Endometrial microvascular endothelial cells (primary cell): ENCODE results near the gene CORO2B. TPM values are rescaled to one million over a fixed set of nuclear protein-coding genes. Genes with fewer than 3 reads are reported as not detected.
"Not testable (repeated sequence)": the region's sequence is repeated elsewhere in the genome, so short reads cannot be mapped to it uniquely, and the experiment has no call there.

Experiments used
- in situ Hi-C: cut with HindIII; loops from 2 replicates; pipeline ENCODE4 v1.10.0; 2017; ENCODE audit warnings: low sequenced_read_pairs, low pct_unique_long_range_greater_than_20kb; ENCODE audit errors: inconsistent ontology term
- total RNA-seq: library from RNA; depleted of rRNA; stranded (reverse); fragments of >200 nt; gene quantifications from one replicate; pipeline ENCODE4 v1.2.3, GENCODE V29; 2015; ENCODE audit errors: inconsistent ontology term

The CORO2B gene
- total RNA-seq, 1 donor from 2014 or later, result 4.0 TPM

GRCh38 chr15:68601206-68602197, 22.7 kb downstream of the CORO2B start:
- in situ Hi-C loops, result no loop called here

DNA sequence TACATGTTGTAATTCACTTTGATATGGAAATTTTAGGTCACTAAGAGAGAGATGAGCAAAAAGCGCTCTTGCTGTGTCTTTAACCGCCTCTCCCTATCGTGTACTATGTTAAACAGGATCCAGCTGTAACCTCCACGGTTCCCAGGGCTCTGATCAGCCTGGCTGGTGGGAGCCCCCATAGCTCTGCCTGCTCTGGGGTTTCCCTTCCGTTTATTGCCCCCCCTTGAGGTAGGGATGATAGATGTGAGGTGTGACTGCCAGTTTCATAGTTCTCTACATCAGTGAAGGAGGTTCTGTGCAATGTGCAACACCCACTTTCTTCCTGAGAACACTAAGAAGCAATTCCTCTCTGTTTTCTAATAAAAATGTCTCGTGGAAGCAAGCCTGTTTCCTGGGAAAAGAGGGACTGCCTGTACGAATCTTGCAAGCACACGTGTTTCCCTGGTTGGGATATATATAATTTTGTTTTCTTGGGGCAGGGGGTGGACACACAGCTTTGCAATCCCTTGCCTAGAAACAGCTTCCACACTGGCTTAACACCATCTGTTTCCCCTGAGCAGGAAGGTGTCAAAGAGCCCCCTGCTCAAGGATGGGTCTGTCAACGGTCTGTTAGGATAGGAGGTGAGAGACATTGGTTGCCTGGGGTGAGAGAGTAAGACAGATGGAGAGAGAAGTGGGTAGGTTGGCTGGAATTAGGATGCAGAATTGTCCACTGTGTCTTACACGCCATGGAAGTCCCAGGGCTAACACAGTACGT, 23.8 kb downstream of the CORO2B start:
- in situ Hi-C loops, result no loop called here

DNA sequence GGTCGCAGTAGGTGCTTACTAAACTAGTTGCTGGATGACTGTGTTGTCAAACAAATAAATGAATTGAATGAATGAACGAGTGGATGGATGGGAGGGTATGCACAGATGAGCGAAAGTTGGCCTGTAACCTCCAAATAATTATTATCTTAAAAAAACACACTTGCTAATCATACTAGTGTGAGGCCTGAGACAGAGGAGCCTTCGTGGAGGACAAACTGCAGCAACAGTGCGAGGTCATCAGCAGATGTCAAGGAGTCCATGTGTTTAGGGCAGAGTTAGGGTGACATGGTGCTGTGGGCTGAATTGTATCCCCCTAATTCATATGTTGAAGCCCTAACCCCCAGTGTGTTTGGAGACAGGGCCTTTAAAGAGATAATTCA, 24.4 kb downstream of the CORO2B start:
- in situ Hi-C loops, result no loop called here

DNA sequence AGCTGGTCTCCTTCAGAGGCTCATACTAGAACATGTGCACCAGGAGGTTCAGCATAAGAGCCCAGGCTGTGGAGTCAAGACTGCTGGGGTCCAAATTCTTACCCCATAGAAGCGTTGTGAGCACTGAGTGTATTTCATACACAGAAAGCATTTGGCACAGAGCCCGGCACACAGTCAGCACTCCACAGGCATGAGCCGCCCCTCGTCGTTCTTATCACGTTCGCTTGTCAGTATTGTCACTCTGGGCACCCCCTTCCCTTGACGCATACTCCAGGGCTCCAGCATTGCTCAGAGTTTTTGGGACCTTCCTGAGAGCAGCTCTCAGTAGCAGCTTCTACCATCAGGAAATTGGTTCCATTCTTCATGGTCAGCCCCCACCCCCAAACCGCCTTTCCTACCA, 25.2 kb downstream of the CORO2B start:
- in situ Hi-C loops, result no loop called here

GRCh38 chr15:68604840-68605478, 26.2 kb downstream of the CORO2B start:
- in situ Hi-C loops, result not testable (repeated sequence)

- in situ Hi-C loops, result no loop called here
Measured at GRCh38 chr15:68606375-68606774, 27.6 kb downstream of the CORO2B start.

GRCh38 chr15:68608206-68608843, 29.5 kb downstream of the CORO2B start:
- in situ Hi-C loops, result no loop called here

DNA sequence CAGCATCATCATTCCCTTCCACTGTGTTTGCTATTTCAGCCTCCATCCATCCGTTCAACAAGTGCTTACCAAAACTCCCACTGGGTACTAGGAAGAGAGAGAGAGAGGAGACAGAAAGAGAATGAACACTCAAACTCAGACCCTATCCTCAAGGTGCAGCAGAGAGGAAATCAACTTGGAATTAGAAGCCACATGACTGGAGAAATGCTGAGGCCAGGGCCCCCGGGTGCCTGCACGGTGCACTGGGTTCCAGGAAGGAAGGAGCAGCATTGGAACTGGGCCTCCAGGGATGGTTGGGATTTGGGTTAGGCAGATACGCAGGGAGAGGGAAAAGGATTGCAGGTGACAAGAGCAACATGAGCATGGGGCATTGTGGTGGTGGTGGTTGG, 30.0 kb downstream of the CORO2B start:
- in situ Hi-C loops, result no loop called here

DNA sequence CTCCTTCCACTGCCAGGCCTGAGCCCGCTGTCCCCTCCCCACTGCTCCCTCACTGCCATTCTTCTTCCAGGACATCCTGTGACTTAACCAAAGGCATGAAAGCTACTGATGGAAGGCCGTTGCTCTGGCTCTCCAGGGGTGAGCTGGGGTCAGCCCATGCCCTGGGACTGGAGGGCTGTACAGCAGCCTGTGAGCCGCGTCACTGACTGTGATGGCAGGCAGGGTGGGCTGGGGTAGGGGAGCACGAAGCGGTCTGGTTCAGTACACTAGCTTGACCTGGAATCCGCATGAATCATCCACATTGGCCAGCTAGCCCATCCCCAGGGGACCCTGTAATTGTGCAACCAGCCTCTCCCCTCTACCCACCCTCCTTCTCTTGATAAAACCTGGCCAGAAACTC, 30.8 kb downstream of the CORO2B start:
- in situ Hi-C loops, result no loop called here

GRCh38 chr15:68610825-68611224, 32.0 kb downstream of the CORO2B start:
- in situ Hi-C loops, result no loop called here

DNA sequence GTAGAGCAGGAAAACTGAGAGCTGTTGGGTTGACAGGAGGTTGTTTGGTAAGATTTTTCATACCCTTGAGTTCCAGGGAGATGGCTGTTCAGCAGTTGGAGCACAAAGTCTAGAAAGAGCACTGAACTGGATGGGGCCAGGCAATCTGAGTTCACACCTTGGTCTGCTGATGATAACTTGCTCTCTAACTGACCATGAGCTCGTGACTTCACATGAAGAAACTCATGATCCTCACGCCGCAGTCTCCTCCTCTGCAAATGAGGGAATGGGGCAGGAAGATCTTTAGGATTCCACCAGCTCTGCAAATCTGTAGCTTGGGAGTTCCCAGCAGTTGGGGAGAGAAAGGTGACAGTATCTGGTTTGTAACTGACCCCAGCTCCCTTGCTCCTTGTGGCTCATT, 33.7 kb downstream of the CORO2B start:
- in situ Hi-C loops, result no loop called here

DNA sequence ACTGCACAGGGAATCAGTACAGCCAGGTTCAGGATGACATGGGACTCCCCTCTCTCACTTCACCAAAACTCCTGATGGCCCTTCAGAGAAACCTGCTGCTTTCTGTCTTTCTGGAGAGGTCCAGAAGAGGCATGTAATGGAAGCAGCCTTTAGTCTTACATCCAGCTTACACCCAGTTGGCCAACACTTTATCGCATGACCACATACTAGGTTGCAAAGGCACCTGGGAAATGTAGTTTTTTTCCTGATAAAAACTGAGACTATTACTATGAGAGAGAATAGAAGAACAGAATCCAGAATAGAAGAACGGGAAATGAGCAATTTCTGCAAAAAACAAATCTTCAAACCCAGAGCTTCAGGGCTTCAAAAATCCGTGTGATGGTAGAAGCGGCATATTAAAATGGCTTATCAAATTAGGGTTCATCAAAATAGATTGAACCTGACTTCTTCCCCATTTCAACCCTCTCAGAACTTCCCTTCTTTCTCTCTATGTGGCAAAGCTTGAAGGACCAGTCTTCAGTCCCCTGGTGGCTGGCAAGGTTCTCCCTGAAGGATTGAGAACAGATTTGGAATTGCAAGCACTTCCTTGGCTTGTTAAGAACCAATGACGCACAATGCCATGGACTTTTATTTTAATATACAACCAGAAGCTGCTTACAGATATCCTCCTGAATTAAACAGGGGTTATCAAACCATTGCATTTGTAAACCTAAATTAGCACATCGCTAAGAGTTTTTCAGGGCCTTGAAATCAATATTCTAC, 34.4 kb downstream of the CORO2B start:
- in situ Hi-C loops, result no loop called here

DNA sequence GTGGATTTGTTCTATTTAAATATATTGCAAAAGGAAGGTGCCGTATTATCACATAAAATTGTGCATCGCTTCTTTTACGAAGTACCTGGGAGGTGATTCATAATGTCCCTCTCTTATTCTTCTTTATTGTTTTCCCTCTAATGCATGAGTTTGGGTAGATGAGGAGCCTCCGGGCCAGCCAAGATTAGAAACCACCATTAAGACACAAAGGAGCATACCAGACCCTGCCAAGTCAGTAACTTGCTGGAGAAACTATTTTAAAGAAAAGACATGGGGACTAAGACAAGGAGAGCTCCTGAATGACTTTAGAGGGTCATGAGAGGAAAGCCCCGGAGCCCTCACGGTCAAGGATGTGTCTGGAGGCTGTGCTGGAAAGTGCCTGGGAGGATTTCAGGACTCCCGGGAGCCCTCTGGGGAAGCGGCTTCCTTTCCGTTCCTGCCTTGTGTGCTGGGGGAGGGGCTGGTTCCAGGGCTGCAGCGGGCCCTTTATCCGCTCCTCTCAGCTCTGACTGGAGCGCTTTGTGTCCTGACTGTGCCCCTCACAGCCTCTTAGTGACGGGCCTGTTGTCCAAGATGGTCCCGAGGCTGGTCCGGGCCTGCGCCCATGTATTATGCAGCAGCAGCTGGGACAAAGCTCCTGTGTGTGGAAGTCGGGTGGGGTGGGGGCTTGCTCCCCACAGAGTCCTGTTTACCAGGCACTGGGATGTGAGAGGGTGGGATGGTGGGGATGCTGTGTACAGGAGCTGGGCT, 35.7 kb downstream of the CORO2B start:
- in situ Hi-C loops, result no loop called here

DNA sequence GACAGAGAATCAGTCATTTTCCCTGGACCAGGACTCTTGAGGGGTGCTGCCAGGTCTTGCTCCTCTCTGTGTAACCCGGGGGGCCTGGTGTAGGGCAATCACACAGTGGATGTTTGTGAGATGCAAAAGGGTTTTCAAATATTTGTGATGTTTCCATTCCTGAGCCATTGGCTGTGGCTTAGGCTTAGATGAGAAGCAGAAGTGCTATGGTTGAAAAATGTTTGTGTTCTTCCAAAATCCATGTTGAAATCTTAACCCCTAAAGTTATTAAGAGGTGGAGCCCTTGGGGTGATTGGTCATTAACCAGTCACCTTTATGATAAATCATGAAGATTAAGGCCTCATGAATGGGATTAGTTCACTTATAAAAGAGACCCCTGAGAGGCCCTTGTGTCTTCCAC, 36.5 kb downstream of the CORO2B start:
- in situ Hi-C loops, result no loop called here

DNA sequence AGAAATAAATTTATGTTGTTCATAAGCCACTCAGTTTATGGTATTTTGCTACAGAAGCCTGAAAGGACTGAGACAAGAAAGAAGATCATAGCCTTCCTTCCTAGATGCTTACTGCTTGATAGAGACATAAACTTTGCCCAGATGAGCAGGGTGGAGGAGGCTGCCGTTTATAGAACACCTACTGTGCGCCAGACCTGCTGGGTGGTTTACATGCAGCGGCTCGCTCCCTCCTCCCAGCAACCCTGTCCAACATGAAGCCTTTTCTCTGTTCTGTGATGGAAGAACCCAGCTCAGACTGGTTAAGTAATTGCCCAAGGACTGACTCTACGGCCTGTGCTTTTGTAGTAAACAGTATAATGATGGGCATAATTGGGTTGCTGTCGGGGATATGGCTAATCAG, 37.0 kb downstream of the CORO2B start:
- in situ Hi-C loops, result no loop called here

- in situ Hi-C loops, result no loop called here
Measured at GRCh38 chr15:68616397-68616796, 37.6 kb downstream of the CORO2B start.

DNA sequence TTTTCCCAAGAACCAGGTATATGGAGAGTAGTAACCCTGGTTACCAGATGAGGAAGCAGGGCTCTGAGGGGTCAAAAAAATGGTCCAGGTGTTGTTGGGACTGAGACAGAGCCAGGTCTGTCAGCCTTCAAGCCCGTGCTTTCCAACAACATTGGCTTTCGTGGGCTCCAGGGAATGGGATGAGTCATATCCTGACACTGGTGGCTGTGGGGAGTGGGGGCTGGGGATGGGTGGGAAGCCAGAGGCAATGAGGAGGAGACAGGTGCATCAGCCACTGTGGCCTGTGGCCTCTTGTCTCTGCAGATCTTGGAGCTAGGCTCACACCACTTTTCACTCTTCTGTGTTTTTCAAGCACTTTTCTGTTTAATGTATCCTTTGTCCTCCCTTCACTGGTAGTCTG, 38.2 kb downstream of the CORO2B start:
- in situ Hi-C loops, result no loop called here

- in situ Hi-C loops, result no loop called here
Measured at GRCh38 chr15:68617777-68618176, 39.0 kb downstream of the CORO2B start.
